HPDE6-E6E7 (cell line): ENCODE data around the gene FXYD2.
A peak's percentile ranks its signal among the peaks of the same experiment; 100 is the strongest.
"Not testable (repeated sequence)": the region's sequence is repeated elsewhere in the genome, so short reads cannot be mapped to it uniquely, and the experiment has no call there.

Experiments used
- DNase-seq: peaks from one replicate; pipeline ENCODE4 v3.0.0; 2011; ENCODE audit warnings: missing footprints; ENCODE audit errors: extremely low spot score

FXYD2 gene

GRCh38 chr11:117820516-117820915 lies 4.0 kb downstream of the FXYD2 start:
- no peak for DNase-seq

DNA sequence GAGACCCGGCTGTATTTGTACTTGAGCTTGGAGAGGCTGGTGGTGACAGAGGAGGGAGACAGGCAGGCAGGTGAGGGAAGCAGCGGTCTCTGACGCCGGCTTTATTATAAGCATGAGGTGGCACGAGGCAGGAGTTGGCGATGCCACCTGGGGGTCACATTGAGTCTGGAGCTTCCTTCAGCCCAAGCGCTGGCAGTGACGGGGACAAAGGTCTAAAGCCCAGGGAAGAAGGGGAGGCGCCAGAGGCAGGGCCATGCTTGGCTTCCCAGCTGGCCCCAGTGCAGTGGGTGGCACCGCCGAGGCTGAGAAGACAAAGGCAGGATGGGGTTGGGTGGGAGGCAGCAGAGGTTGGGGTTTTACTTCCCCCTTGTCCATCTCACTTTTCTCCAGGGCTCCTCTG lies 4.5 kb downstream of the FXYD2 start:
- DNase-seq, result no peak

- peak; percentile 40 for DNase-seq
Measured at GRCh38 chr11:117819096-117820040, 5.2 kb downstream of the FXYD2 start.

- DNase-seq, result peak; percentile 58
Measured at GRCh38 chr11:117818041-117818873, 6.3 kb downstream of the FXYD2 start.

DNA sequence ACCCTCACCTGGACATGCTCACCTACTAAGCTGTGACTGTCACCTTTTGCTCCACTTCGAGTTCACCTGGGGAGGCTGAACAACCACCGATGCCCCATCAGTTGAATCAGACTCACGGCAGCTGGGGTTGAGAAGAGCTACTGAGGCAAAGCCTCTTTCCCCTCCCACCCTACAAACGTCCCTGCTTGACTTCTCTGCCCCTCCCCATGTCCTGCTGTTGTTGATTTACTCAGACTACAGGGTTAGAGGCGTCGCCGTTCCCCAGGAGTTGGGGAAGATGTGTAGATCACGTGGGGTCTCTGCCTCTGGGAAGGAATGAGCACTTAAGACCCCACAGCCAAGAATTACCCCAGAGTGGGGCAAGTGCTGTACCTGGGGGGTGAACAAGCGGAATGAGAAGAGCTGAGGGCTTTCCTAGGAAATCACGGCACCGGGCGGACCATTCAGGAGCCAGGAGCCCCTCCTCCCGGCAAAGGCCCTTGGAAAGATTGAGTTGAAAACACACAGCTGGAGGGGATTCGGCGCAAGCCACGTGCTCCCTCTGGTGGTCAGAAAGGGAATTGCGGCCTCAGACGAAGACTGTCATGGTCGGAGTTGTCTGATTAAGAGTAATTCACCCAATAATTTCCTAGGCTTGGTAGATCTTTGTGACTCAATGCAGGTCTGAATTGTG lies 7.0 kb downstream of the FXYD2 start:
- DNase-seq, result peak; percentile 55

DNA sequence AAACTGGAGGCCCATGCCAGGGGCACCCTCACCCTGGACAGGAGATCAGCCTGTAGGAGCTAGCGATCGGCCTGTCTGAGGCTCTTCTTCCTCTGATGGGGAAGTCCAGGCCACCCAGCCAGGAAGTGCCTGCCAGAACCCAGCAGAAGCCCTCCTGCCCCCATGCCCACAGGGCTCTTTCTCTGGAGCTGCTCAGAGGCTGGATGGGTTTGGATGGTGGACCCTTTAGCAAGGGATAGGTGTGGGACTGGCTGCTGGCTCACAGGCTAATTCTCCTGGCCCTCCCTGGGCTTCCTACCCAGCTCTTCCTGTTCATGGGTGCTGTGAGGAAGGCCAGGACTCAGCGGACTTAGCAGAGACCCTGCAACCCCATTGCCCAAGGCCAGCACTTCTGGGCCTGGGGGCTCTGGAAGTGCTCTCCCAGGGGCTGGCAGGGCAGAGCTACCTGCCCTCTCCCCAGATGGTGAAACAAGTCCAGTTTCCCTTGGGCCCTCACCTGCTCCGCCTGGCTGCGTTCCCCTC lies 7.6 kb downstream of the FXYD2 start:
- no peak for DNase-seq

DNA sequence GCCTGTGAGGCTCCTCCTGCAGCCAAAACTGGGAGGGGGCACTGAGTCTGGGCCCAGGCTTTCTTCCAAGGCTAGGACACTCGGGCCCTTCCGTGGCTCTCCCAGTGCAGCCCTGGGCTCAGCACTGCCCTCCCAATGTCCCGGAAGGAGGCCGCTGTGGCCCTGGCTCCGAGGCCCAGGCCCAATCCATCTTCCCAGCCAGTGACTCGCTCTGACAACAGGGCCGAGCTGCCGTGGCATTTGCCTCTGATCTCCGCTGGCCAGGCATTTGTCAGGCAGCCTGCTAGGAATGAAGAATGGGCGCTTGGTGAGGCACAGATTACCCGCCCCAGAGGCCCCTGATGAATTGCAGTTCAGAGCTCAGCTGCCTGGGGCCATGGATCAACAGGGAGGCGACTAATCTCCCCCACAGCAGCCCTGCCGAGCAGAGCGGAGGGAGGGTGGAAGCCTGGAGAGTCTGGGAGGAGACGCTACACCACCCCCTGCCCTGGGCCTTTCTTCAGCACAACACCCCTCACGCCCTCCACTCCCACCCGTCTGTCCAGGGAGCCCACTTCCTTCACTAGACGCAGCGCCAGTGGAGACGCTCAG lies 8.3 kb downstream of the FXYD2 start:
- peak; percentile 39 for DNase-seq

GRCh38 chr11:117815262-117815803 lies 9.2 kb downstream of the FXYD2 start:
- no peak for DNase-seq

DNA sequence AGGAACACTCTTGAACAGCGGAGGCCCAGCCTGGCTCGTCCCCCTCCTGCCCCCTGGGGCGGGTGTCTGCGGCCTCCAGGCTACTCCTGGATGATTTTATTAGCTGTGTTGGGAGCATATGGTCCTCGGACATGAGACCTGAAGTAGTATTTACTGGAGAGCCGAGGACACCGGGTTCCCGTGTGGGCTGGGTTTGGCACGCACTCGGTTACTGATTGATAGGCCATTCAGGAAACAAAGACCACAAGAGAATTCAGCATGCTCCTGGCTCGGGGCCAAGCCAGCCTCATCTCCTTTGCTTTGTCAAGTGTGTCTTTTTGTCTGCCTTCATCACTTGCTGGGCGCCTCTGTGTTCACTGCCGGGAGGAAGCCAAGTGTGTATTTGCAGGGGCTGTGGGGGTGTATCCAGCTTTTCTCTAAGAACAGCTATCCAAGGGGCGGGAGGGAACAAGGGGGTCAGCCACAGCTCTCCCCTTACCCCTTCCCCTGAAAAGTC lies 9.7 kb downstream of the FXYD2 start:
- DNase-seq, result no peak

DNA sequence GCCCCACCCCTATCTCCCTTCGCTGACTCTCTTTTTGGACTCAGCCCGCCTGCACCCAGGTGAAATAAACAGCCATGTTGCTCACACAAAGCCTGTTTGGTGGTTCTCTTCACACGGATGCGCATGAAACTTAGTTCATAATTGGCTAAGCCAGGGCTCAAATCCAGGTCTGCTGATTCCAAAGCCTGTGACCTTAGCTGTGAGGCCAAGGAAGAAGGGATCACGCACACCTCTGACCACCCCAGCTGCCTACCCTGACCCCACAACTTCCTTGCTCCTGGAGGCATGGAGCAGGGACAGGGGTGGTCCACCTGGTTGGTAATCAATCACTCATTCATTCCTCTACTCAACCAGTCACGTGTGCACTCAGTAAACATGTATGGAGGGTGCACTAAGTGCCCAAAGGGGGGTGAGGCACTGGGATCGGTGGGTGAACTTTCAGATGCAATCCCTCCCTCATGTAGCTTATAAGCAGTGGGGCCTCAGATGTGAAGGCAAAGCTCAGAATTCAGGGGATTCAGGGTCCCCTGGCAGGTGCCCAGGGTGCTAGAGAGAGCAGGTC lies 10.3 kb downstream of the FXYD2 start:
- DNase-seq, result no peak

DNA sequence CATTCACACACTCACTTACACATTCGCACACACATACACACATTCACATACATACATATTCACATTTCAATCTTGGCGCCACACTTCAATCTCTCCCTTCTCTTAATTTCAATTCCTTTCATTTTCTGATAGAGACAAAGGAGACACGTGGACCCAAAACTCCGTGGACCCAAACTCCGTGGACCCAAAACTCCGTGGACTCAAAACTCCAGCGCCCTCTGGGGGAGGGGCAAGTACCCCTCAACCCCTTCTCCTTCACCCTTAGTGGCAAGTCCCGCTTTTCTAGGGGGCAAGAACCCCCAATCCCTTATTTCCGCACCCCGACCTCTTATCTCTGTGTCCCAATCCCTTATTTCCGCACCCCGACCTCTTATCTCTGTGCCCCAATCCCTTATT lies 14.5 kb downstream of the FXYD2 start:
- not testable (repeated sequence) for DNase-seq

- DNase-seq, result no peak
Measured at GRCh38 chr11:117809236-117810055, 15.1 kb downstream of the FXYD2 start.

GRCh38 chr11:117808784-117809183 lies 15.8 kb downstream of the FXYD2 start:
- no peak for DNase-seq

DNA sequence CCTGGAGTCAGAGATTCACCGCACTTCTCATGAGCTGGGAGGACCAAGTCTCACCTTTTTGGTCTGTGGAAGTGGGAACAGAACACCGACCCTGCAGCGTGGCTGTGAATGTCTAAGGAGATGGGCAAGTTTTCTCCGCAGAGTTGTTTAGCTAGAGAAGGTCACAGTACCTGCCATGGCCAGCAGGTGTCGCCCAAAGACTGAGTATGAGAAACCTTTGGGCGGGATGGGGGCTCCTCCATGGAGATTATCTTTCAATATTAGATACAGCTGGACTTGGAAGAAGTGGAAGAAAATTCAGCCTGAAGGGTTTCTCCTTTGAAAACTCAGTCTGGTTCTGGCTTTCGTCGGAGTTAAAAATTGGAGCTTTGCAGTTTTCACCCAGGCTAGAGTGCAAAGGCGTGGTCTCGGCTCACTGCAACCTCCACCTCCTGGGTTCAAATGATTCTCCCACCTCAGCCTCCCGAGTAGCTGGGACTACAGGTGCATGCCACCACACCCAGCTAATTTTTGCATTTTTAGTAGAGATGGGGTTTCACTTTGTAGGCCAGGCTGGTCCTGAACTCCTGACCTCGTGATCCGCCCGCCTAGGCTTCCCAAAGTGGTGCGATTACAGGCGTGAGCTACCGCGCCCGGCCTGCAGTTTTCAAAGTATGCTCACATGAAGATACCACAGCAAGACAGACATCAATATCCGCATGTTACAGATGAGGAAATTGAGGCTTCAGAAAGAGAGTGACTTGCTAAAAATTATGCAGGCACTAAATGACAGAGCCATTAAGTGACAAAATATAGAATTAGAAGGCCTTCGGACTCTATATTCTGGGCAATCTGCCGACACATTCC lies 16.8 kb downstream of the FXYD2 start:
- no peak for DNase-seq

DNA sequence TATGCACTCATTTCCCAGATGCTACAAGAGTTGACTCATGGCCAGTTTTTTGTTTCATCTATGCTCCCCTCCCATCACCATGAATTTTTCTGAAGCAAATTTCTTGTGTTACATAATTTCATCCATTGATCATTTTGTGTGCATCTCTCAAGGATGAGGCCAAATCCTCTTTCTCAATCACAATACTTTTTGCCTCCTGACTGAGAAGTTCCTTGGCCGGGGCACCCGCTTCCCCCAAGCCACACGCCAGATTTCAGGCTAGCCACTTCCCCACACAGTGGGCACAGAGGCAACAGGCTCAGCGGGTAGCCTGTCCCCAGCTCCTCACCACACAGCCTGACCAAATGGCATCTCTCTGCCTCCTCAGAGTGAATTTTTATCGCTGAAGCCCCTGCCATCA lies 17.7 kb downstream of the FXYD2 start:
- DNase-seq, result no peak

GRCh38 chr11:117805045-117805444 lies 19.5 kb downstream of the FXYD2 start:
- DNase-seq, result no peak

DNA sequence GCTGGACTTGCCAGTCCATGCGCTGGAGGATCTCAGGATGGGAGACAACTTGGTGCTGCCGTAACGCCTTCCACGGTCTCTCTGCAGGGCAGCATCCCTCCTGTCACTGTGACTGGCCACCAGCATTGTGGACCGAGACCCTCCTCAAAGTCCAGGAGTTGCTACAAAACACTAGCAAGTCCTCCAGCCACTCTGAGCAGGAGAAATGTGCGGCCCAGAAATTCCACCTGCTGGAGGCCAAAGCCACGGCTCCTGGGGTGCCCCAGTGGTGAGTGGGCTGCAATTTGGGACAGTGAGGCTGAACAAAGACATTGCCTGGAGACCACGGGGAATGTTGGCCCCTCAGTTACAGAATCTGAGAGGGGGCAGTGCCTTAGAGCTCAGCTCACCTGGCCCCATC lies 20.6 kb downstream of the FXYD2 start:
- DNase-seq, result no peak

DNA sequence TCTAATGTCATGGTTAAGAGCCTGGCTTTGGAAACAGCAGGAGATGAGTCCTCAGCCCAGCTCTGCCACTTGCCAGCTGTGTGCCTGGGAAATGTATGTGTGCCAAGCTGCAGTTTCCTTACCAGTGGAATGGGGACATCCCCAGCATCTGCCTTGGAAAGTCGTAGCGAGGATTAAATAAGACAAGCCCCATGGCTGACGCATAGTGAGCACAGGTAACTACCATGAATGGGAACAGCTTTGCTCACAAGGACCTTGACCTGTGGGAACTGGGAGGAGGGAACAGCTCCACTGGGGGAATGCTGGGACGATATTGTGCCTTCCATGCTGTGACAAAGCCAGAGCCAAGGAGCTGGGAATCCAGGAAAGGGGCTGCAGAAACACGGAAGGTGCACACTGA lies 24.9 kb downstream of the FXYD2 start:
- DNase-seq, result no peak
